Type B pancreatic cell (in vitro differentiated cells): ENCODE measurements around the gene CARD11. TPM values are rescaled to one million over a fixed set of nuclear protein-coding genes. Genes with fewer than 3 reads are reported as not detected.

Source experiments
- DNase-seq: peaks from one replicate; pipeline ENCODE4 v3.0.0; 2021; ENCODE audit warnings: mixed read lengths; ENCODE audit not compliant: unreplicated experiment; ENCODE audit errors: extremely low spot score
- H3K27ac Mint-ChIP-seq: 2 replicates; pipeline ENCODE4 v1.8.0; 2021; ENCODE audit warnings: mild to moderate bottlenecking, mixed read lengths
- H3K27me3 Mint-ChIP-seq: 2 replicates; pipeline ENCODE4 v1.8.0; 2021; ENCODE audit warnings: mixed read lengths
- H3K36me3 Mint-ChIP-seq: 2 replicates; pipeline ENCODE4 v1.8.0; 2021; ENCODE audit warnings: mixed read lengths
- H3K4me1 Mint-ChIP-seq: one replicate; pipeline ENCODE4 v1.8.0; 2021; ENCODE audit warnings: mixed read lengths; ENCODE audit not compliant: unreplicated experiment
- H3K4me3 Mint-ChIP-seq: 2 replicates; pipeline ENCODE4 v1.8.0; 2021; ENCODE audit warnings: mild to moderate bottlenecking, mixed read lengths
- H3K9me3 Mint-ChIP-seq: 2 replicates; pipeline ENCODE4 v1.8.0; 2021; ENCODE audit warnings: mixed read lengths
- CTCF ChIP-seq: fragments of 200-600 bp; sonication (generic); conservative IDR thresholded peaks from 2 replicates; pipeline ENCODE4 v1.5.0; 2021; ENCODE audit warnings: antibody characterized with exemption, mild to moderate bottlenecking
- total RNA-seq: library from RNA; stranded (reverse); gene quantifications from 2 replicates; pipeline ENCODE4 v1.2.1, GENCODE V29; 2021; ENCODE audit warnings: low replicate concordance

The CARD11 gene
- total RNA-seq, 1 donor from 2014 or later: 11.6 TPM

- H3K27me3 Mint-ChIP-seq: no peaks in the 10 kb centered on the region
- no peaks in the 10 kb centered on the region for H3K36me3 Mint-ChIP-seq
- peaks cover 16% of the 10 kb centered on the region for H3K9me3 Mint-ChIP-seq
- DNase-seq: no peak
- no peak overlapping the region for H3K27ac Mint-ChIP-seq
- no peaks in the 10 kb centered on the region for H3K4me1 Mint-ChIP-seq
- no peak overlapping the region for H3K4me3 Mint-ChIP-seq
- TF ChIP-seq CTCF: no peak
Observed at GRCh38 chr7:2953099-2953498, 90.6 kb downstream of the CARD11 start.

- DNase-seq: no peak
- Mint-ChIP-seq H3K4me3 (no peak overlapping the region), H3K4me1 (no peaks in the 10 kb centered on the region), H3K27ac (no peak overlapping the region), H3K36me3 (no peaks in the 10 kb centered on the region), H3K27me3 (peaks cover 3% of the 10 kb centered on the region), H3K9me3 (peaks cover 16% of the 10 kb centered on the region)
- no peak for TF ChIP-seq CTCF
Observed at GRCh38 chr7:2952316-2952715, 91.4 kb downstream of the CARD11 start.

- H3K9me3 Mint-ChIP-seq: peaks cover 16% of the 10 kb centered on the region
- peaks cover 3% of the 10 kb centered on the region for H3K27me3 Mint-ChIP-seq
- H3K4me3 Mint-ChIP-seq: no peak overlapping the region
- DNase-seq: no peak
- H3K36me3 Mint-ChIP-seq: no peaks in the 10 kb centered on the region
- TF ChIP-seq CTCF: no peak
- no peaks in the 10 kb centered on the region for H3K4me1 Mint-ChIP-seq
- H3K27ac Mint-ChIP-seq: no peak overlapping the region
Observed at GRCh38 chr7:2950578-2950977, 93.1 kb downstream of the CARD11 start.

GRCh38 chr7:2948749-2949148 is 94.9 kb downstream of the CARD11 start:
- no peak overlapping the region for H3K4me3 Mint-ChIP-seq
- H3K27me3 Mint-ChIP-seq: peaks cover 3% of the 10 kb centered on the region
- H3K36me3 Mint-ChIP-seq: no peaks in the 10 kb centered on the region
- no peak for DNase-seq
- H3K9me3 Mint-ChIP-seq: peaks cover 16% of the 10 kb centered on the region
- no peaks in the 10 kb centered on the region for H3K4me1 Mint-ChIP-seq
- no peak overlapping the region for H3K27ac Mint-ChIP-seq
- no peak for TF ChIP-seq CTCF

- H3K36me3 Mint-ChIP-seq: peaks cover 4% of the 10 kb centered on the region
- no peak overlapping the region for H3K27ac Mint-ChIP-seq
- H3K9me3 Mint-ChIP-seq: peaks cover 16% of the 10 kb centered on the region
- no peak for TF ChIP-seq CTCF
- peaks cover 9% of the 10 kb centered on the region for H3K27me3 Mint-ChIP-seq
- no peak overlapping the region for H3K4me3 Mint-ChIP-seq
- no peaks in the 10 kb centered on the region for H3K4me1 Mint-ChIP-seq
- DNase-seq: no peak
Observed at GRCh38 chr7:2947058-2947780, 96.4 kb downstream of the CARD11 start.
